DOHH2 (cell line): ENCODE measurements around the gene KCNG2.

Experiments used
- H3F3A ChIP-seq: fragments of 200-600 bp; sonication (generic), shearing (Covaris generic); 2 replicates; pipeline ENCODE4 v1.6.0; 2016; ENCODE audit warnings: antibody characterized with exemption, mild to moderate bottlenecking; ENCODE audit not compliant: control insufficient read depth, insufficient read depth
- H3K27ac ChIP-seq: fragments of 200-600 bp; sonication (generic); 2 replicates; pipeline ENCODE4 v1.5.1; 2014; ENCODE audit warnings: low read depth, mild to moderate bottlenecking, low read length, moderate library complexity
- H3K27me3 ChIP-seq: fragments of 200-600 bp; sonication (generic); 2 replicates; pipeline ENCODE4 v1.6.1; 2014; ENCODE audit warnings: mild to moderate bottlenecking, low read length, mixed read lengths; ENCODE audit not compliant: control insufficient read depth
- H3K36me3 ChIP-seq: fragments of 200-600 bp; sonication (generic); 2 replicates; pipeline ENCODE4 v1.6.1; 2014; ENCODE audit warnings: mild to moderate bottlenecking, low read length, moderate library complexity, mixed read lengths; ENCODE audit not compliant: control insufficient read depth
- H3K4me1 ChIP-seq: fragments of 200-600 bp; sonication (generic); 2 replicates; pipeline ENCODE4 v1.6.1; 2014; ENCODE audit warnings: mild to moderate bottlenecking, low read length, mixed read lengths; ENCODE audit not compliant: control insufficient read depth
- H3K4me2 ChIP-seq: fragments of 200-600 bp; sonication (generic); 2 replicates; pipeline ENCODE4 v1.6.0; 2014; ENCODE audit warnings: mild to moderate bottlenecking, low read length, moderate library complexity
- H3K4me3 ChIP-seq: fragments of 200-600 bp; sonication (generic); 2 replicates; pipeline ENCODE4 v1.5.1; 2014; ENCODE audit warnings: mild to moderate bottlenecking, low read length, mixed read lengths
- H3K79me2 ChIP-seq: fragments of 200-600 bp; sonication (generic); 2 replicates; pipeline ENCODE4 v1.6.1; 2014; ENCODE audit warnings: mild to moderate bottlenecking, low read length, mixed read lengths; ENCODE audit not compliant: control insufficient read depth
- H3K9me2 ChIP-seq: fragments of 200-600 bp; sonication (generic); replicated peaks from 2 replicates; pipeline ENCODE4 v1.6.1; 2014; ENCODE audit warnings: mild to moderate bottlenecking, low read length, mixed read lengths; ENCODE audit not compliant: control insufficient read depth
- H3K9me3 ChIP-seq: fragments of 200-600 bp; sonication (generic); 2 replicates; pipeline ENCODE4 v1.6.1; 2014; ENCODE audit warnings: antibody characterized with exemption, low read length, mixed read lengths; ENCODE audit not compliant: control insufficient read depth, insufficient read depth
- H4K20me1 ChIP-seq: fragments of 200-600 bp; sonication (generic); 2 replicates; pipeline ENCODE4 v1.6.0; 2014; ENCODE audit warnings: low read depth, mild to moderate bottlenecking, antibody characterized with exemption, low read length, moderate library complexity; ENCODE audit not compliant: control insufficient read depth, insufficient read depth
- CTCF ChIP-seq: fragments of 200-600 bp; sonication (generic); IDR thresholded peaks from one replicate; pipeline ENCODE4 v1.5.1; 2014; ENCODE audit warnings: antibody characterized with exemption, mild to moderate bottlenecking, low read depth, low read length; ENCODE audit not compliant: poor library complexity, severe bottlenecking
- EZH2phosphoT487 ChIP-seq: fragments of 200-600 bp; sonication (generic); IDR thresholded peaks from 2 replicates; pipeline ENCODE4 v1.6.1; 2017; ENCODE audit warnings: borderline replicate concordance, mild to moderate bottlenecking, antibody characterized with exemption, low read length, moderate library complexity, mixed read lengths

The KCNG2 gene

GRCh38 chr18:79866889-79867574 lies 69.3 kb downstream of the KCNG2 start:
- H3K4me1 ChIP-seq: no peaks in the 10 kb centered on the region
- H3K9me2 ChIP-seq: no peaks in the 10 kb centered on the region
- H3K79me2 ChIP-seq: no peaks in the 10 kb centered on the region
- TF ChIP-seq CTCF (no peak), EZH2phosphoT487 (no peak)
- H3K9me3 ChIP-seq: no peaks in the 10 kb centered on the region; the same call in 1 of the 2 replicates
- H3K27ac ChIP-seq: no peak overlapping the region
- no peaks in the 10 kb centered on the region for H3K36me3 ChIP-seq
- H3K4me2 ChIP-seq: no peak overlapping the region
- H3K4me3 ChIP-seq: no peak overlapping the region
- H4K20me1 ChIP-seq: no peaks in the 10 kb centered on the region
- no peaks in the 10 kb centered on the region for H3K27me3 ChIP-seq
- no peaks in the 10 kb centered on the region for H3F3A ChIP-seq

DNA sequence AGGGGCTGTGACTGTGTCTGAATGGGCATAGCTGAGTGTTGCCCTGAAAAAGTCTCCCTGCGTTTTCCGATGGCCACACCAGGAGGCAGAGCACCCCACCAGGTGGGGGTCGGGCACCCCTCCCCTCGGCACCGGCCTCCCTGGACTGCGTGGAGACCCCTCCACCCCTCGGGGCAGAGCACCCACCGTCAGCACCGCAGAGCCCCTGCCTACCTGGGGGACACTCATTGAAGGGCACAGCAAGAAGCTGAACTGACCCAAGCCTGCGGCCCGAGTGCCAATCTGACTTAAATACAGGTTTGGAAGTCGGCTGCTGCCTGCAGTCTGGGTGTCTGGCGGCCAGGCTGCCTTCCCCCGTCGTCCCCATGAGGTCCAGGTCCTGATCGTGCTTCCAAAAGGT lies 69.9 kb downstream of the KCNG2 start:
- H3K27ac ChIP-seq: no peak overlapping the region
- no peaks in the 10 kb centered on the region for H4K20me1 ChIP-seq
- no peaks in the 10 kb centered on the region for H3K4me1 ChIP-seq
- H3K79me2 ChIP-seq: no peaks in the 10 kb centered on the region
- no peak overlapping the region for H3K4me2 ChIP-seq
- H3K9me3 ChIP-seq: no peaks in the 10 kb centered on the region; the same call in 1 of the 2 replicates
- no peaks in the 10 kb centered on the region for H3K9me2 ChIP-seq
- no peak for TF ChIP-seq EZH2phosphoT487
- TF ChIP-seq CTCF: no peak
- no peak overlapping the region for H3K4me3 ChIP-seq
- H3K27me3 ChIP-seq: no peaks in the 10 kb centered on the region
- H3F3A ChIP-seq: no peaks in the 10 kb centered on the region
- no peaks in the 10 kb centered on the region for H3K36me3 ChIP-seq

DNA sequence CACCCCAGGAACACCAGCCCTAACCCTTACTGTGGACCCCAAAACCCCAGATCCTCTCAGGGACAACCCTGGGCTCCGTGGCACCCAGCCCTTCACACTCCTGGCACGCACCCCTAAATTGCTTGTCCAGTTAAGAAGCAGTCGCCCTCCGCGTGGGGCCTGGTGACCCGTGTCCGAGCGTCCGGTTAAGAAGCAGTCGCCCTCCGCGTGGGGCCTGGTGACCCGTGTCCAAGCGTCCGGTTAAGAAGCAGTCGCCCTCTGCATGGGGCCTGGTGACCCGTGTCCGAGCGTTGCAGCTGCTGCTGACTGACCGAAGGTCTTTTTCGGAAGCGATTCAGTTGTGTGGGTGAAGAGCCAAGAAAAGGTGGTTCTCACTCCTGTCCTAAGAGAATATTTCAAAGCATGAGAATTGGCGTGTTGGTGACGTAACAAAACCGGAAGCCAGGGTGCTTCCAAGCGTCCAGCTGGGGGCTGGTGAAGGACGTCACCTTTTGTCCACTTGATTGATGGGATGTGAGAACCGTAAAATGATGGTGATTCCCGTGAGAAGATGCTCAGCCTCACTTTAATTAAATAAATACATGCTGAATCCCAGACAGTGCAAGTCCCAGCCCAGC lies 70.5 kb downstream of the KCNG2 start:
- Histone ChIP-seq H3F3A (no peaks in the 10 kb centered on the region), H4K20me1 (no peaks in the 10 kb centered on the region), H3K4me1 (no peaks in the 10 kb centered on the region), H3K4me2 (no peak overlapping the region), H3K79me2 (no peaks in the 10 kb centered on the region), H3K9me3 (no peaks in the 10 kb centered on the region), H3K27me3 (no peaks in the 10 kb centered on the region), H3K27ac (no peak overlapping the region), H3K36me3 (no peaks in the 10 kb centered on the region), H3K4me3 (no peak overlapping the region), H3K9me2 (no peaks in the 10 kb centered on the region)
- no peak for TF ChIP-seq EZH2phosphoT487
- TF ChIP-seq CTCF: no peak
